ENCODE measurements around the gene SBF1.

Gene SBF1

DNA sequence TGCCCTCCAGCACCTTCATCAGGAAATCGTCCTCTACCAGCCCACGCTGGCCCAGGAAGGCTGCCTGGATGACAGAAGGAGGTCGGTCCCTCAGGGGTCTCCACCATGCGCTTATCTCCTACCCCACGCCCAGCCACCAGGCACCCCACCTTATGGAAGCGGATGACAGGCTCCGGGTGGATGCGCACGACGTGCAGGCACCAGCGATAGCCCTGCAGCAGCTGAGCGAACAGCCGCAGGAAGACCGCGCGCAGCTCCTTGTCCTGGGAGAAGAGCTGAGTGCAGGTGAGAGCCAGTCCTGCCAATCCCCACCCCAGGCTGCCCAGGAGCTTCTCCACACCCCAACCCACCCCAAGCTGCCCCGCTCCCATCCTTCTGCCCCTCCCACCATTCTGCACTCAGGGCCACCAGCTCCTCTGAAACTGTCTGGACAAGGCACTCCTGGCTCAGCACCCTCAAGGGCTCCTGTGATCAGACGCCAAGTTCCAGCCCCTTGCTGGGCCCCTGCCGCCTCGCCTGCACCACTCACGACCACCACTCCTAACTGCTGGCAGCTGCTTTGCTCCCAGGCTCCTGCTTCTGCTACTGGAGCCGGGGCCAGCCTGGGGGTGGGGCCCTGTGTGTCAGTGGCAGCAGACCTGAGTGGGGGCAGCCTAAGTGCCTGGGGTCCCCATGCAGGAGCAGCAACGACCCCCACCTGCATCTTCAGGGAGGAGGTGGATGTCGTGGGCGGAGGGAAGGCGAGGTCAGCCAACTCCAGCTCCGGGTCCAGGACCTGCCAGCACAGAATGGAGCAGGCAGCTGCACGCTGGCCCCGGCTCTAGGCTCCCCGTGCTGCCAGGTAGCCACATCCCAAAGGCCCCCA lies 9.5 kb downstream of the SBF1 start:
- no peak for DNase-seq (ENCODE audit: low read depth in 3 of 3)

DNA sequence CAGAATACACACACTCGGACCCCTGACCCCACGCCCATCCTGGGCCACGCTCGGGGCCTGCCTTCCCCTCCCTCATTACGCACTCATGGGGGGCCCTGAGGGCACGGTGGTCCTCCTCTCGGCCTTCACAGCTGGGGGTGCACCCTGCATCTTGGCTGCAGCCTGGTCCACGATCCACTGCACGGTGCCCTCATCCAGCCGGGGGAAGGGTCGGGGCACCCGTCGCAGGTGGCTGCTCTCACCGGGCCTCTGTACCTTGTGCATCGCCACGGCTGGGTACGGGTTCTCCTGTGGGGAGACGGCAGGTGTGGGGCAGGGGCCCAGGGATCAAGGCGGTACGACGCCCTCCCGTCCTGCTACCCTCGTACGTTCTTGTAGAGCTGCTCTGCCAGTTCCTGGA lies 10.4 kb downstream of the SBF1 start:
- DNase-seq (ENCODE audit: low read depth in 3 of 3): no peak

DNA sequence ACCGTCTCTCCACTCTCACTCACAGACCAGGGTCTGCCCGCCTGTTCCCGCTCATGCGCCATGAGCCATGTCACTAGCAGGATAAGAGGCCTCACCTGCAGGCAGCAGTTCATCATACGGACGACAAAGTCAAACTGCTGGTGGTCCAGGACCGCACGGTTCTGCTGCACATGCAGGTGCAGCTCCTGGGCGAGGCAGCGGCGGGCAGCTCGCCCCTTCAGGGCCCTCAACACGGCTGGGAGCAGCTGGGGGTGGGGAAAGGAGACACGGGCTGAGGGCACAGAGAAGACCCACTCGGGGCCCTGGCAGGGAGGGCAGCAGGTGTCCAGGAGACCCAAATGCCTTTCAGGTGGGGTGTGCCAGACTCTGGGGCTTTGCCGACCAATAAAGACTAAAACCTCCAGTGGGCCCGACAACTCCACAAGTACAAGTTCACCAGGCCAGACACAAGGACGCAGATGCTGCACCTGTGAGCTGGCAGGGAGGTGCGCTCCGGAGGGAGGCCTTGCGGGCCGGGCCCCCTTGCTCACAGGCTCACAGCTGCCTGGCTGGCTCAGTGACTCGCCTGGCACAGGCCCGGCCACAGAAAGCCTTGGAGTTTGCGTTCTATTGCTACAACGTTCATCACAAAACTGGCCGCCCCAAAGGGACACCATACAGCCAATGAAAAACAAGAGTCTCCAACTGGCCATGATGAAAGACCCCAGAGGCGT lies 11.5 kb downstream of the SBF1 start:
- no peak for DNase-seq (ENCODE audit: low read depth in 3 of 3)

DNA sequence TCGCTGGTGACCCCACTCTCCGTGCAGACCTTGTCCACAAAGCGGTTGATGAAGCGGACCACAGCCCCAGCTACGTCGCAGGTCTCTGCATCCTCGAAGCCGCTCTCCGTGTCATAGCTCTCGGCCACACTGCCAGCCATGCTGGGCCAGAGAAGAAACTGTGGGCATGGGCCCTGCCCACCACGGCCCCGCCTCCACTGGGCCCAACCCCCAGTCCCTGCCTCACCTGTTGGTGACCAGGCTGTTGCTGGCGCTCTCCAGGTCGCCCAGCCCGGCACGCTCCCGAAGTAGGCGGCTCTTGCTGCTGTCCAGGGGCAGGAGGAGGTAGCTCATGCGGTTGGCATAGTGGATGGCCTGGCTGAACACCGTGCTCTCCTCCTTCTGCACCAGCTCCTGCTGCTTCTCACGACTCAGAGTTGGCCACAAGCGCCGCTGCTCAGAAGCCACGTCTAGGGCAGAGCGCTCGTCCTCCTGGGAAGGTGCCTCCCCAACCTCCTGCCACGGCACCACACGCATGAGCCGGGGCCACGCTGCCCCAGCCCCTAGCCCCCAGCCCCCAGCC lies 12.8 kb downstream of the SBF1 start:
- DNase-seq (ENCODE audit: low read depth in 3 of 3): no peak

DNA sequence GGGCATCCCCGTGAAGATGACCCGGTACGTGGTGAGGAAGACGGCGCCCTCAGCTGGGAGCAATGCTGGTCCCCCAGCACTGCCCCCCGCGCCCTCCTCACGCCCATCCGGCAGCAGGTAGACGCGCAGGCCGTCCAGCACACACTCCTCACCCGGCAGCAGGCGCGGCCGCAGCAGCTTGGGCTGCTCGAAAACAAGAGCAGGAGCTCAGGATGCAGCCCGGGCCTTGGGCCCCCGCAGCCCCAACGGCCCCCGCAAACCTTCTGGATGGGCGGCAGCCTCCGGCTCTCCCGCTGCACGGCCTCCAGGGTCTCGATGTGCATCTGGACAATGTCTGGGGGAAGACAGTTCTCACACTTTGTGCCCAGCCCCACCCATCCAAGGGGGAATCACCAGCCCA lies 13.3 kb downstream of the SBF1 start:
- no peak for DNase-seq (ENCODE audit: low read depth in 3 of 3)

DNA sequence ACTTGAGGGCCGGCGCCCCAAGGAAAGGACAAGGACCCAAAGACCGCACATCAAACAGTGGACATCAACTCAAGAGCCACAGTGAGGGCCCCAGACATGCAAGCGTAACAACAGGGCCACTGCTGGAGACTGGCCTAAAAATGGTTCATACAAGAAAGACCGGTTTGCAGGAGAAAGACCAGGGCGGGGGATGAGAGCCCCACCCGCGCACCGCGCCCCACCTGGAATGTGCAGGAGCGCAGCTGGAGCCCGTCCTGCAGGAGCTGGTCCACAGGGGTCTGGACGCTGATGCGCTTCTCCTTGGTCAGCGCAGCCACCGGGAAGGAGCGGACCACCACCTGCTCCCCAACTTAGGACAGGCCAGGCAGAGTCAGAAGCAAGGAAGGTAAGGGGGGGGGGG lies 13.9 kb downstream of the SBF1 start:
- DNase-seq (ENCODE audit: low read depth in 3 of 3): no peak

DNA sequence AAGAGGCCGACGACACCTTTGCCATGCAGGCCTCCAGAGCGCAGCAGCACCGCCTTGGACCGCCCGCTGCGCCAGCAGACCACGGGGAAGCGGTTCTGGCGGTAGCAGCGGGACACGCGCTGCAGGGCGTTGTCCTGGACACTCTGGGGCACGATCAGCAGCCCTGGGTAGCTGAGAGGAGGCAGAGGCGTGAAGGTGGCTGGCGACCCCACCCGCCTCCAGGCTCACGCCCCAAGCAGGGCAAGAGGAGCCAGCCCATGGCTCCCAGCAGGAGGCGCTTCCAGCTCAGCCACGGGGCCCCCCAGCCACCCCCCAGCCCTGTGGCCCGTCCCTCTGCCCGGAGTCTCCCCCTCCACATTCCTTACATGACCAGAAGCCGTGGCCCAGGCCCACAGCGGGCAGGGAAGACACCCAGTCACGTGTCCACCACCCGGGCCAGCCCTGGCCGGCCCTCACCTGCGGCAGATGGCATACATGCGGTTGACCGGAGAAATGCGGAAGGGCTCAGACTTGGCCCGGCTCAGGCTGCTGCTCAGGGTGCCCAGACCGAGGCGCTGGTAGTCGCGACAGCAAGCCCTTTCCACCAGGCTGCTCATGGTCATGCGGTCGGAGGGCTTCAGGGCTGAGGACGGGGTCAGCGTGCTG lies 15.2 kb downstream of the SBF1 start:
- no peak for DNase-seq (ENCODE audit: low read depth in 3 of 3)

DNA sequence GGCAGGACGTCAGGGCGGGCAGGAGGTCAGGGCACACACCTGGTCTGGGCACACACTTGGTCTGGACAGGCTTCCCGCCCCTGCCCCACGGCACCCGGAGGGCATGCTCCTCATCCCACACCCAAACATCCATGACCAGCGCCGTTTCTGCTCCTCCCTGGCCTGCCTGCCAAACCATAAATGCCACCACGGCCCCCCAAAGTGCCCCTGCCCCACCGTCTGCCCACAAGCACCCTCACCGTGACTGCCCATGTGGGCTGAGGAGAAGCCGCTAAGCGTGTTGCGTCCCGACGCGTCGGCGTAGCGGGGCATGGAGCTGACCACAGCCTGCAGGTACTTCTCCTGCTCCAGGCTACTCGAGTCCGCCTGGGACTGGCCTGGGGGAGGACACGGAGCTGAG lies 15.8 kb downstream of the SBF1 start:
- no peak for DNase-seq (ENCODE audit: low read depth in 3 of 3)

DNA sequence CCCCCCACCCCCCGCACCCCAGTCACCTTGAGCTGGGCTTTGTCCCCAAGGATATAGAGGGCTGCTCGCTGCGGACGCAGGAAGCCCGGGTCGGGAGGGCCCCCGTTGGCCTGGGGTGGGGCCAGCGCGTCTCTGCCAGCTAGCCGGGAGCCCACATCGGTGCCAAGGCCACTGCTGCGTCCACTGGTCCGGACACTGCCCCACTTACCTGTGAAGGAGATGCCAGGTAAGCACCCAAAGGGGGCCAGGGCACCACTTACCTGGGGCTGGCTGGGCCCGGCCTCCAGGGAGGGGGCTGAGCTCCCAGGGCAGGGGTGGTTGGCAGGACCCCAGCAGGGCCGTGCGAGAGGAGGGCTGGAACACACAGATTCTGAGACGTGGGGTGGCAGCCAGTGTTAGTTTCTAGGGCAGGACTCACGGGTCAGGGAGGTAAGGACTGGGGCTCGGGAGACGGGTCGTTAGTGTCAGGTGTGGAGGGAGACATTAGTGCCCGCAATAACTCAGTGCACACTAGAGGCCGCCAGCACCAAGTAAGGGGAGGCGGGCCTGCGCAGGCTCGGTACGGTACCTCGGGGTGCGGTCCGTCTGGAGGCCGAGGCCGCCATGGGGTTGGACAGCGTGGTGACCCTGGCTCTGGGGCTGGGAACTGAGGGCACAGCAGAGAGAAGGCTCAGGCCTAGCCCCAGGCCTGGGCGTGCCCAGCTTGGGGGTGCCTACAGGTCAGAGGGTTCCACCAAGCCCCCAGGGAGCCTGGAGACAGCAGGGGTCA lies 18.2 kb downstream of the SBF1 start:
- DNase-seq (ENCODE audit: low read depth in 3 of 3): no peak

DNA sequence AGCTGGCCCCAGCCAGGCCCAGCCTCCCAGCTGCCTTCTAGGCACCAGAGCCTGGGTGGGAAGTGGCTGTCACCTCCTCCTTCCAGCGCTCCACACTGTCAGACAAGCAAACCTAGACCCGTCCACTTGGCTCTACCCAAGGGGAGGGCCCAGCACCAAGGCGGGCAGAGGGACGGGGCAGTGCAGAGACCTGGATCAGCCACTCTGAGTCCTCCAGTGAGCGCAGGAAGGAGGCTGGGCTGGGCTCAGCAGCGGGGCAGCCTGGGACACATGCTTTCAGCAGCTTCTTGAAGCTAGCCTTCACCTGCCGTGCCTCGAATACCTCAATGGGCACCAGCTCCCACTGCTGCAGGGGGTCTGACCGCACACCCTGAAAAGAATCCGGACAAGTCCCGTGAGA lies 18.8 kb downstream of the SBF1 start:
- no peak for DNase-seq (ENCODE audit: low read depth in 3 of 3)

DNA sequence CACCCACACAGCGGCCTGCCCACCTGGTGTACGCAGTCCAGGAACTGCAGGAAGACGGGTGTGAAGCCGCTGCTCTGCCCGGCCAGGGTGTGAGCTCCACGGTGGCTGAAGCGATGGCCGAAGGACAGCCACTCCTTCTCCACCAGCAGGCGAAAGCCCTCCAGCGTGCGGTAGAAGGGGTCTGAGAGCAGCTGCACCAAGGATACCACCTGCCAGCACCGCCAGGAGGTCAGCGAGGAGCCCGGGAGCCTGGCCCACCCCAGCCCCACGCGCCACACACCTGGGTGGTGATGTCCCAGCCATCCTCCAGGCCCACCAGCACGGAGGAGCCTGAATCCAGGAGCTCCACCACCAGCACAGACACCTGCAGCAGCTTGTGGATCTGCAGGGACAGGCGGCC lies 19.6 kb downstream of the SBF1 start:
- DNase-seq (ENCODE audit: low read depth in 3 of 3): no peak

DNA sequence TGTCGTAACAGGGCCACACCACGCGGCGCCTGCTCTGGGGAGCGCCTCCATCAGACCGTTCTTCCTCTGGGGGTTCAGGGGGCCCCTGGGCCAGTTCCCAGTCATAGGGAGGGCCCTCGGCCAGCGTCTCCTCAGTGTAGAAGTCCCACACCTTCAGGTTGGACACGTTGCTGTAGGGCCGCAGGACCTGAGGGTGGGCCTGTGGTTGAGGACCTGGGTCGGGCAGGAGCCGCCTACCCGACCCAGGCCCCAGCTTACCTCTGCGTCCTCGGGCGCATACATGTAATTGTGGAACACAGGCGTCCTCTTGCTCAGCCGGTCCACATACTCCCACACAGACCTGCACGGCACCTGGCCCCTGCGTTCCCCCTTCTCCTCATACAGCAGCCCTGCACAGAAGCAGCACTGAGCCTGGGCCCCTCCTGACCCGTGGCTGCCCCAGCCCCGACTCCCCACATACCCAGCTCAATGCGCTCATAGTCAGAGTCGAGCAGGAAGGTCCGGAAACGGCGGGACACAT lies 20.2 kb downstream of the SBF1 start:
- no peak for DNase-seq (ENCODE audit: low read depth in 3 of 3)

DNA sequence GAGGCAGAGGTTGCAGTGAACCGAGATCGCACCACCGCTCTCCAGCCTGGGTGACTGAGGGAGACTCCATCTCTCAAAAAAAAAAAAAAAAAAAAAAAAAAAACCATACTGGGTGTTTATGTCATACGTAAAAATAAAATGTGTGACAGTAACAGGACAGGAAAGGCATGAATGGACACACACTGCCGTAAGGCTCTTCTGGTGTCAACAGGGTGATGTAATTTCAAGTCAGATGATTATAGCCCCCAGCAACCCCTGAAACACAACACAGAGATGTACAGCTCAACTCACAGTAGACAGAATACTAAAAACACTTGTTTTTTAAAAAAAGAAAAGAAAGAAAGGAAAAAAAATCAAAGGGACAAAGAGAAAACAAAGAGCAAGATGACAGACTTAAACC lies 22.2 kb downstream of the SBF1 start:
- no peak for DNase-seq (ENCODE audit: low read depth in 3 of 3)

DNA sequence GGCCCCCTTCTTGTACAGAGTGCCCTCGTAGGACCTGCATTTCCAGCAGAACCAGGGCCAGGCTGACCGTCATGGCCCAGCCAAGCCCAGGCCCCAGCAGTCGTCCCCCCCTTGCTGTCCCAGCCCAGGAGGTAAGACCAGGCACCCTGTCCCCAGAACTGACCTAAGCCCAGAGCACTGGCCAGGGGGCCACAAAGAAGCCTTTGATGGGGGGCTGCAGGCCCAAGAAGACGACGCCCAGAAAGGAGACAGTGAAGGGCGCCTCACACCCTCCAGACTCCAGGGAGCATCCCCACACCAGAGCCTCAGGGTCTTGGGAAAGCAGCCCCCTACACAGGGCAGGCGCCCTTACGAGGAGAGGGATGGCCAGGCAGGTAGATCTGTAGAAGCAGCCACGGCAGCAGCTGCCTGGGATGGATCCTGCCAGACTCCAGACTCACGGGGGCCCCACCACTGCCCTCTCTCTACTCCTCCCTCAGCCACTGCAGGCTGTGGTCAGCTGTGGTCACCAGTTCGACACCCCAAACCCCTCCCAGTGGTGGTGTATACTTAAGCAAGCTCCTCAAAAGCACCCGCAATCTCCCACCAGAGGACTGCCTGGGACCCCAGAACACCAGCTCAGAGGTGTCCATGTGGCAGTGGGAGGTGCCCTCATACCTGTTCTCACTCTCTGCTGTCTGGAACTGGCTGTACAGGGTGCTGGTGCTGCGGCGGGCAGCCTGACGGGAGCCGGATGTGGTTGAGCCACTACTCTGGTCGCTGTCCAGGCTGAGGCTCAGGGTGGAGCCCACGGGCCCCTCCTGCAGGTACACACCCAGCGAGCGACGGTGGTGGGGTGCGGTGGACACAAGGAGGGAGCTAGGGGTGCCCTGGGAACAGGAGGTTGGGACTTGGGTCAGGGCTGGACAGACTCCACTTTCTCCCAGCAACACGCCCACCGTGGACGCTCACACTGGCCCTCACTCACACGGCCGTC lies 27.0 kb downstream of the SBF1 start:
- no peak for DNase-seq (ENCODE audit: low read depth in 3 of 3)

DNA sequence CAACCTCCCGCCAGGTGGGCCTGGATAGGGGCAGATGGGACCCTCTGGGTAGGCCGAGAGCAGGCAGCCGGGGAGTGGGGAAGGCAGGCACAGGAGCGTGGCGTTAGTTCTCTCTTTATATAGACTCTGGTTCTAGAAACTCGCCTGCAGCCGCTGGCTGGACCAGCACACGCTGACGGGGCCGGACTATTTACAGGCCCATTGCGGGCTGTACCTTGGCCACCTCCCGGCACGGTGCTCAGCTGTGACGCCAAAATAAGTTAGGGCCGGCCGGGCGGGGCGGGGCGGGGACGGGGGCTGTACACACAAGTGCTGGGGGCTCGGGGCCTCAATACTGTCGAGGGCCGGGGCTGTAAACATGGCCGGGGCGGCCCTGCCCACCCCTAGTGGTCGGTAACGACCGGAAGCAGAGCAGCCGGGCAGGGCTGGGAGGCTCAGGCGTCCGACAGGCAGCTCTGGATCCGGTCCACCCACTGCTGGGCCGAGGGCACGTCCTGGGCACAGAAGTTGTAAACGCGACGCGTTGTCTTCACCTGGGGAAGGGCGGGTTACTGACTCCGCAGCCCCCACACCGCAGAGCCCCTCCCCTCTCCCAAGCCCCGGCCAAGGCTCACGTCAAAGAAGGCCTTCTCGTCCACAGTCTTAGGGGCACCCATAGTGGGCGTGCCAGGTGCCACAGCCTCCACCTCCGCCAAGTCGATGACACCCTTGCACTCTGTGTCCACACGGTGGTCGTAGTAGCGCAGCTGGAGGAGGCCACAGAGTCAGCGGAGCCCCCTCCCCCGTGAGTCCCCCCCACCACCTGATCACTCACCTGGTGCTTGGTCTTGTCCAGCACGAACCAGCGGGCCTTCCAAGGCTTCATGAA lies 27.9 kb downstream of the SBF1 start:
- no peak for DNase-seq (ENCODE audit: low read depth in 3 of 3)

DNA sequence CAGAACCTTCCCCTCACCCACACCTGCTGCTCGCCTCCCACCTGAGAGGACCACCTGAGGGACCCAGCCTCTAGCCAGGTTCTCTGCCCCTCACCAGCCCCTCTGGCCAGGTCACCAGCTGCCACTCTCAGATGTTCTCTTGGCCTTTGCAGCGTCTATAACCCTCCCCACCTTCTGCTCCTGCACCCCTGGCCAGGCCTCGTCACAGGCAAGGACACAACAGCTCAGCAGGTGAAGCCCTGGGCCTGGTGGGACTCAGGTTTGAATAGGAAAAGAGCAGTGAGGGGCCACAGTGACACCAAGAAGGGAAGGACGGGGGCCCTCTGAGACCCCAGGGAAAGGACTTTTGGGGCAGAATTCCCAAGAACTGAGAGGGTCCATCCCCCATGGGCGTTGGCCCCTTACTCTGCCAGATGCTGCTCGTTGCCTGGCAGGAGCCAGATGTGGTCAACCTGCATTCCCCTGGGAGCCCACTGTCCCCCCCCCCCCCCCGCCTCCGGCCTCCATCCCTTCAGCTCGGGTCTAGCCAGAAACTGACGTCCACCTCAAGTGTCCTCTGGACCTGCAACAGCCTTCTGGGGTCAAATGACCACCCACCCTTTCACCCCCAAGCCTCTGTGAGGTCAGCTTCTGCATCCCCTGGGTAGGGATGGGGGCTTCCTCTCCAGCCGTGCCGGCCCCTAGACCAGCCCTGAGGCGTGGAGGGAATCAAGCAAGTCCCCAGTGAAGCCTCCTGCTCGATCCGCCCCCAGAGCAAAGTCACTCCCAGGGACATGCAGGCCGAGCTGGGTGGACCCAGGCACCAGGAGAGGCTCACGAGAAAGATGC lies 28.7 kb downstream of the SBF1 start:
- no peak for DNase-seq (ENCODE audit: low read depth in 3 of 3)

DNA sequence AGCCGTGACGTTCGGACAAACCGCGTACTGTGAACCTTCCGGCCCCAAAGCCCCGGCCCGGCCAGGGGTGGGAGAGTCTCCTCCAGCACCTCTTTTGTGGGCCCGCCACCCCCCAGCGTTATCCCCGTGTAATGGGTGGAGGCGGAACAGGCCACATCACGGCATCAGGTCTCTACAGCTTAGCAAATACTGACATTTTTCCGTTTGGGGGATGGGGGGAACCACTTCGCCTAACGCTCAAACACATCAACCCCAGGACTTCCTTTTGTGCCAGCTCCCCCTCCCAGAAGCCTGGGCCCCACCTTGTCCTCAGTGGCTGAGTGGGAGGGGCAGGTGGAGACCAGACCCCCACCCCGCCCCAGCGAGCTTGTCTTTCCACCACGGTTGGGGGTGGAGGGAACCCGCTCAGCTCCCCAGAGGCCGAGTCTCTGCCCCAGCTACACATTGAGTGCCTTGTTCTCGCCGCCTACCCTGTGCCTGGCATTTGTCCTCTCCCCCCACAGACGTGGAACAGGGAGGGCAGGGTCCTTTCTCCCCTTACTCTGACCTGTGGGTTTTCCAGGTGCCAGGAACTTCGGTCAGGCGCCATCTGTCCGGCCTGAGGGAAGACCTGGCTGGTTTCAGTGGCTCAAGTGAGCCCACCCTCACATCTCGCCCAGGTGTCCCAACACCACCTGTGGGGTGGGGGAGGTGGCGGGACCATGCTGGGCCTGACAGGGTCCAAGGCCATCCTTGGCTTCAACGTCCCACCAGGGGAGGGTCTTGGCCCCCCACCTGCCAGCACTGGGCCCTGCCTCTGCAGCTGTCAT lies 29.6 kb downstream of the SBF1 start:
- DNase-seq (ENCODE audit: low read depth in 3 of 3): no peak

DNA sequence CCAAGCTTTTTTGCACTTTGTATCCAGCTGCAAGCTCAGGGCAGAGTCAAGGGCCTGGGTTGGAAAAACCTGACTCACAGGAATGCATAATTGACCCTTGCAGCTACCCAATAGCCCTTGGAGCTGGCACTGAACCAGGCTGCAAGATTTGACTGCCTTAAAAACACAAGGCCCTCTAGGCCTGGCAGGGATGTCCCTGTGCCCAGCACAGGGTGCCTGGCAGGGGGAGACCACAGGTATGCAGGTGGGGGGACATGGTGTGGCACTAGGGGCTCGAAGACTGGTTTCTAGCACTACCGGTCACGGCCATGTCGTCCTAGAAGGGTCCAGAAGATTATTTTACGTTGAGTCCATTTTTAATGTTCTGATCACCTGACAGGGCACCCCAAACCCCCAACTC lies 30.2 kb downstream of the SBF1 start:
- DNase-seq (ENCODE audit: low read depth in 3 of 3): no peak

Data from stimulated activated CD4-positive, alpha-beta T cell treated with anti-CD3 and anti-CD28 coated beads, TNF-alpha, amount 100 ng/mL, for 4 hours (primary cell).